ENCODE data around the gene WNT9A. TPM values are rescaled to one million over a fixed set of nuclear protein-coding genes. Genes with fewer than 3 reads are reported as not detected.

WNT9A gene
- total RNA-seq, 4 donors from 2014 or later = 0.72 to 2.5 (median 1.2) TPM

- TF ChIP-seq POLR2A (IDR thresholded peaks at IDR 0.05) = no peak
- no peak for TF ChIP-seq CTCF (IDR thresholded peaks at IDR 0.05)
- 73 to 84% methylated on average over 16 to 18 of the region's 24 CpGs for WGBS, 2 donors
- H3K4me3 ChIP-seq (ENCODE audit: low read depth, poor library complexity, severe bottlenecking) = no peak overlapping the region
- intact Hi-C loops (cut with DNase I; ENCODE audit: low total_unique reads) = no loop called here
- peak in 1 of 2 donors; percentile 80 for DNase-seq (ENCODE audit: low spot score in 2 of 2)
These were observed 51.7 kb downstream of the WNT9A start for GRCh38 chr1:227895828-227896685.

GRCh38 chr1:227894831-227895451, 52.8 kb downstream of the WNT9A start:
- TF ChIP-seq POLR2A (IDR thresholded peaks at IDR 0.05) (no peak), CTCF (IDR thresholded peaks at IDR 0.05) (no peak)
- 86 to 87% methylated on average over 10 to 11 of the region's 12 CpGs for WGBS, 2 donors
- H3K4me3 ChIP-seq (ENCODE audit: low read depth, poor library complexity, severe bottlenecking) = no peak overlapping the region
- peak in 1 of 2 donors; percentile 76 for DNase-seq (ENCODE audit: low spot score in 2 of 2)
- intact Hi-C loops (cut with DNase I; ENCODE audit: low total_unique reads) = no loop called here

- intact Hi-C loops (cut with DNase I; ENCODE audit: low total_unique reads) = no loop called here
These were observed 53.6 kb downstream of the WNT9A start for GRCh38 chr1:227893949-227894721.

GRCh38 chr1:227893300-227893948, 54.3 kb downstream of the WNT9A start:
- DNase-seq (ENCODE audit: low spot score in 2 of 2) = peak in 1 of 2 donors; percentile 81
- intact Hi-C loops (cut with DNase I; ENCODE audit: low total_unique reads) = no loop called here
- no peak for TF ChIP-seq POLR2A (IDR thresholded peaks at IDR 0.05)
- no peak for TF ChIP-seq CTCF (IDR thresholded peaks at IDR 0.05)
- H3K4me3 ChIP-seq (ENCODE audit: low read depth, poor library complexity, severe bottlenecking) = no peak overlapping the region
- whole genome bisulfite sequencing, 2 donors = 86 to 87% methylated on average over 6 to 9 of the region's 9 CpGs

More at GRCh38 chr1:227893949-227894721, 53.6 kb downstream of the WNT9A start:
- H3K4me3 ChIP-seq (ENCODE audit: low read depth, poor library complexity, severe bottlenecking) = no peak overlapping the region
- DNase-seq (ENCODE audit: low spot score in 2 of 2) = peak in 1 of 2 donors; percentile 81
- no peak for TF ChIP-seq POLR2A (IDR thresholded peaks at IDR 0.05)
- TF ChIP-seq CTCF (IDR thresholded peaks at IDR 0.05) = no peak
- 82 to 85% methylated on average over 25 to 27 of the region's 27 CpGs for WGBS, 2 donors

- no peak overlapping the region for H3K4me3 ChIP-seq (ENCODE audit: low read depth, poor library complexity, severe bottlenecking)
- 64 to 65% methylated on average over 17 of the region's 17 CpGs for WGBS, 2 donors
- intact Hi-C loops (cut with DNase I; ENCODE audit: low total_unique reads) = no loop called here
- DNase-seq (ENCODE audit: low spot score in 2 of 2) = peak; percentile 10 to 74
- TF ChIP-seq CTCF (IDR thresholded peaks at IDR 0.05) (no peak), POLR2A (IDR thresholded peaks at IDR 0.05) (no peak)
These were observed 55.0 kb downstream of the WNT9A start for GRCh38 chr1:227892489-227893299.

All from lower leg skin (tissue), 4 donors.